Small intestine (tissue), 7 donors: ENCODE data around the gene EME1. TPM values are rescaled to one million over a fixed set of nuclear protein-coding genes. Genes with fewer than 3 reads are reported as not detected.

Experiments
- DNase-seq, 2 donors: peaks; one replicate each; pipeline versions ENCODE4 v3.0.0 to v3.0.0-alpha.2; 2013
- FAIRE-seq: peaks from 2 replicates; lab custom pipeline; 2012; peaks lifted over from hg19 to GRCh38; lab: Jason Lieb, UNC
- H3K27ac ChIP-seq, 3 donors: one replicate each; pipeline ENCODE4 v1.5.1; 2013; ENCODE audit warnings: low read length in 2 of 3, mild to moderate bottlenecking in 2 of 3, control low read depth in 1 of 3, inconsistent platforms in 1 of 3, low read depth in 1 of 3, moderate library complexity in 1 of 3
- H3K27me3 ChIP-seq, 3 donors: one replicate each; pipeline ENCODE4 v1.6.1; 2013; ENCODE audit warnings: low read length in 3 of 3, inconsistent platforms in 1 of 3; ENCODE audit not compliant: control insufficient read depth in 3 of 3, insufficient read depth in 3 of 3
- H3K36me3 ChIP-seq, 3 donors: one replicate each; pipeline ENCODE4 v1.6.1; 2013; ENCODE audit warnings: low read length in 3 of 3, inconsistent platforms in 1 of 3, low read depth in 1 of 3, mild to moderate bottlenecking in 1 of 3, moderate library complexity in 1 of 3; ENCODE audit not compliant: control insufficient read depth in 3 of 3, insufficient read depth in 2 of 3
- H3K4me1 ChIP-seq, 3 donors: one replicate each; pipeline ENCODE4 v1.6.1; 2013; ENCODE audit warnings: low read length in 2 of 3, inconsistent platforms in 1 of 3, low read depth in 1 of 3, mild to moderate bottlenecking in 1 of 3, moderate library complexity in 1 of 3; ENCODE audit not compliant: control insufficient read depth in 3 of 3, insufficient read depth in 2 of 3
- H3K4me3 ChIP-seq, 3 donors: one replicate each; pipeline ENCODE4 v1.5.1; 2013; ENCODE audit warnings: low read length in 3 of 3, control low read depth in 1 of 3, inconsistent platforms in 1 of 3, low read depth in 1 of 3, mild to moderate bottlenecking in 1 of 3, moderate library complexity in 1 of 3
- H3K9me3 ChIP-seq, 2 donors: one replicate each; pipeline ENCODE4 v1.6.1; 2013; ENCODE audit warnings: low read depth in 1 of 2, low read length in 1 of 2; ENCODE audit not compliant: control insufficient read depth in 2 of 2, insufficient read depth in 1 of 2
- WGBS, 3 donors: extraction: QIAGEN DNeasy Blood & Tissue Kit; methylation state at CpG; one replicate each; pipeline ENCODE4 v1.1.7; 2013; 5-methylcytosine and 5-hydroxymethylcytosine counted together
- polyA plus RNA-seq, 4 donors: library from polyadenylated mRNA; stranded (reverse) in 3 of 4; unstranded in 1 of 4; fragments of 200-250 nt in 3 of 4; fragments of 120-200 nt in 1 of 4; gene quantifications; one replicate each; pipeline versions ENCODE4 v1.2.1 to v1.2.3, GENCODE V29; 2013
- donor health status: healthy with polysubstance abuse.
- donor health status: control.
- donor health status: control.
- donor health status: Bipolar disorder and iron deficiency.
- donor health status: healthy.

Gene EME1
- polyA plus RNA-seq, 4 donors, result 2.5 to 4.3 TPM; not detected in 2

DNA sequence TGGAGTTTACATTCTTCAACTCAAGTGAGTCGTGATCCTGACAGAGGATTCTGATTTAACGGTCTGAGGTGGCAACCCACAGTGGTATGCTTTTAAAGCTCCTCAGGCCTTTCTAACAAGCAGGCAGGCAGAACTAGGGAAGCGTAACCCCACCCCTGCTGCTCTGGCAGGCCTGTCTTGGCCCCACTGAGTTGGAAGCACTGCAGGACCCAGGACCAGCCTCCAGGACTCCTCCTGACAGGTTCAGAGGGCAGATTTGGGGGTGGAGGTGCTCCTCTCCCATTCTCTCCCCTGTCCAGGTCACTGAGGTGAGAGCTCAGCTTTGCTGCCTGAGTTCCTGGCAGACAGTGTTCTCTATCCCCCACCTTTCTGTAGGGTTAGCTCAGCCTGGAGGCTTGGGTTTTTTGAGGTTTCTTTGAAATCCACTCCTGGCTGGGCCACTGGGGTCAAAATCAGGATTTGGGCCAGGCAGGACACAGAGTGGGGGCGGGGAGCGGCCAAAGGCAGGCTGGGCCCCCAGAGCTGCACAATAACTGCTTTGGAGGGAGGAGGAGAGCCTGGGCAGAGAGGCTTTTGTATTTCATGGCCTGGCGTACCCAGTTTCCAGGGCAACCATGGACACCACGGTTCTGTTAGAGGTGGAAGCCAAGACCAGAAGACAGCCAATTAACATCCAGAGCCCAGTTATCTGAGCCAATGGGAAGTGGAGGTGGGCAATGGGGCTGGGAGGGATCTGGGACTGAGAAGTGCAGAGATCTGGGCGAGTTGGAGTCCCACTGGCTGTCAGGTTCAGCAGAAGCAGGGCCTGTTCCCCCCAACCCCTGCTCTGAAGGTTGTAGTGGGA, 9.6 kb upstream of the EME1 start:
- H3K27me3 ChIP-seq, result no peaks in the 10 kb centered on the region
- H3K4me3 ChIP-seq, result no peak overlapping the region
- peaks cover 0 to 9% (median 0%) of the 10 kb centered on the region in 3 donors for H3K4me1 ChIP-seq
- WGBS, 3 donors, result 61 to 64% (median 63%) methylated on average over 8 of the region's 8 CpGs
- DNase-seq (no peak), FAIRE-seq (no peak)
- H3K36me3 ChIP-seq, result peaks cover 3 to 82% (median 11%) of the 10 kb centered on the region in 3 donors
- H3K9me3 ChIP-seq, result no peaks in the 10 kb centered on the region
- H3K27ac ChIP-seq, result no peak overlapping the region

DNA sequence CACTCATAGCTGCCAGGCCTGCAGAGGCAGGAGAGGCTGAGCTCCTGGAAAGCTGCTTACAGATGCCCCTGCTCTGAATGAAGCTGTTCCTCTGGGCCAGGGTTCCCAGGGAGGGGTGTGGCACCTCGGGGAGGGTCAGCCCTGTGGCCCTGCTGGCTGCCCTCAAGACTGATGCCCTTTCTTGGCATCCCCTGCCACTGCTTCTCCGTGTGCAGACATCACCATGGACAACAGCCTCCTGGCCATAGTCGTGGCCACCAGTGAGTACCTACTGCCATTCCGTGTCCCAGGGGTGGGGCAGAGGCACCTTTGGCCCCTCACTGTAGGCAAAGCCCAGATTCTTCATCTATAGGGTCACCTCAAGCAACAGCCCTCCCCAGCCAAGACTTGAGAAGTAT, 9.0 kb upstream of the EME1 start:
- Histone ChIP-seq H3K4me1 (peaks cover 0 to 9% (median 0%) of the 10 kb centered on the region in 3 donors), H3K4me3 (no peak overlapping the region), H3K27ac (no peak overlapping the region), H3K9me3 (no peaks in the 10 kb centered on the region), H3K36me3 (peaks cover 3 to 76% (median 10%) of the 10 kb centered on the region in 3 donors), H3K27me3 (no peaks in the 10 kb centered on the region)
- FAIRE-seq (no peak), DNase-seq (no peak)
- 22 to 54% (median 50%) methylated on average over 2 to 4 of the region's 4 CpGs for WGBS, 3 donors

DNA sequence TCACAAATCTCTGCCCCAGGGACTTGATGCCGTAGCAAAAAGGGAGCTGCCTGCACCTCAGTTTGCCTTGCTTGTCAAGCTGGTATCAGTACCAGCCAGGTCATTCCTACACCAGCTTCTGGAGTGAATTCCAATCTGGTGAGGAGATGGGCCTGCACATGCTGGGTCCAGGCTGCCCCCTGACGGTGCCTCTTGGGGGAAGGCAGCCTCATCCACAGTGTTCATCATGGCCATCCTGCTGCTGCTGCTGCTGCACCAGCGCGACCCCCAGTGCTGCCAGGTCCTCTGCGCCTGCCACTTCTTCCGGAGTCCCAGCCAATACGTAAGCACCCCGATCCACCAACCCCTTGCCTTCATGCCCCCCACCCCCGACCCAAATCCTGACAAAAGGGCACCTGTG, 8.3 kb upstream of the EME1 start:
- H3K27ac ChIP-seq, result no peak overlapping the region
- H3K4me1 ChIP-seq, result peaks cover 0 to 9% (median 0%) of the 10 kb centered on the region in 3 donors
- 83 to 91% (median 86%) methylated on average over 9 of the region's 9 CpGs for WGBS, 3 donors
- no peaks in the 10 kb centered on the region for H3K9me3 ChIP-seq
- DNase-seq, result no peak
- H3K27me3 ChIP-seq, result no peaks in the 10 kb centered on the region
- no peak for FAIRE-seq
- H3K36me3 ChIP-seq, result peaks cover 4 to 73% (median 10%) of the 10 kb centered on the region in 3 donors
- no peak overlapping the region for H3K4me3 ChIP-seq

DNA sequence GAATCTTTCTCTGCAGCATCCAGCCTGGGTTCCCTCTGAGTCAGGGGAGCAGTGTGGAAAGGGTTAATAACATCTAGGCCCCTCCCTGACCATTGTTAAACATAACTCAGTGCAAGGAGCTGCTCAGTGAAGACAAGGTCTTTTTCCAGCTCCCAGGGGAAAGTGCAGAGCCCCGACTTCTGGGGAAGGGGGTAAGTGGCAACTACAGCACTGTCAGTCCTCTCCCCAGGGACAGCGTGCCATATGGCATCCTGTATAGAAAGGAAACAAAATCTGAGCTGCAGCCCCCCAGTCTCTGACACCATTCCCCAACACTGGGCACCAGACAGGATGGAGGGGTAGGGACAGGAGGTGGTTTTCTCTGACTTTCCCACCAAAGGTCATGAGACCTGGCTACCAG, 7.9 kb upstream of the EME1 start:
- FAIRE-seq (no peak), DNase-seq (no peak)
- 65 to 89% (median 70%) methylated on average over 2 of the region's 2 CpGs for WGBS, 3 donors
- no peak overlapping the region for H3K4me3 ChIP-seq
- H3K9me3 ChIP-seq, result no peaks in the 10 kb centered on the region
- H3K36me3 ChIP-seq, result peaks cover 8 to 73% (median 15%) of the 10 kb centered on the region in 3 donors
- no peak overlapping the region for H3K27ac ChIP-seq
- H3K27me3 ChIP-seq, result no peaks in the 10 kb centered on the region
- peaks cover 0 to 9% (median 0%) of the 10 kb centered on the region in 3 donors for H3K4me1 ChIP-seq

DNA sequence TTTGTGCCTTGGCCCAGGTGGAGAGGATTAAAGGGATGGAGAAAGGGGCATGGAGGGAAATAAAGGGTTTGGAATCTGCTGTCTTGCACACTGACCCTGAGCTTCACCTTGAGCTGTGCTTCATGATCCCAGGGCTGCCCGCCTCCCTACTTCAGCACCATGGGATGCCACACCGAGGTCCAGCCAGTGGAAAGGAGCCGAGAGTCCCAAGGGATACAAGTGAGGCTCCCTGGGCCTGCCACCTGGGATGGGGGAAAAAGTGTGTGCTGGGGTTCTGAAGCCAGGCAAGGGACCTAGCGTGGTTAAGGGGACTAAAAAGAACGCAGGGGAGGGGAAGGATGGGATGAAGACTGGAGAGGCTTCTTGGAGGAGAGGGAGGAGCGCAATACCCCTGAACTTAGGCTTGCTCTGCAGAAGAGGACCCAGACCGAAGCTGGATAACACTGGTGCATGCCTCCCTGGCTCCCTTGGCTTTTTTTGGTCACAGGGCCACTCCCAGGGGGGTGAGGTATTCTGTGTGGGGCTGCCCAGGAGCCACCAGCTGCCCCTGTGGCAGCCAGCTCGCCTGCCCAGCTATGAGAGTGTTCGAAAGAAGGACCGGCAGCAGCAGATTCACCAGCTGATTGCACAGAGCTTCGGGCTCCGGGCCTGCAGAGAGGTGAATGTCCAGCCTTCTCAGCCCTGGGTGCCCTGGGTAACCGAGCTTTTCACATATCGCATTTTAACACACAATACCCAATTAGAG, 7.2 kb upstream of the EME1 start:
- Histone ChIP-seq H3K4me1 (peaks cover 0 to 9% (median 0%) of the 10 kb centered on the region in 3 donors), H3K36me3 (peaks cover 10 to 73% (median 16%) of the 10 kb centered on the region in 3 donors), H3K27ac (no peak overlapping the region), H3K27me3 (no peaks in the 10 kb centered on the region), H3K4me3 (no peak overlapping the region), H3K9me3 (no peaks in the 10 kb centered on the region)
- WGBS, 3 donors, result 89 to 94% (median 94%) methylated on average over 14 of the region's 14 CpGs
- DNase-seq, result no peak
- no peak for FAIRE-seq

DNA sequence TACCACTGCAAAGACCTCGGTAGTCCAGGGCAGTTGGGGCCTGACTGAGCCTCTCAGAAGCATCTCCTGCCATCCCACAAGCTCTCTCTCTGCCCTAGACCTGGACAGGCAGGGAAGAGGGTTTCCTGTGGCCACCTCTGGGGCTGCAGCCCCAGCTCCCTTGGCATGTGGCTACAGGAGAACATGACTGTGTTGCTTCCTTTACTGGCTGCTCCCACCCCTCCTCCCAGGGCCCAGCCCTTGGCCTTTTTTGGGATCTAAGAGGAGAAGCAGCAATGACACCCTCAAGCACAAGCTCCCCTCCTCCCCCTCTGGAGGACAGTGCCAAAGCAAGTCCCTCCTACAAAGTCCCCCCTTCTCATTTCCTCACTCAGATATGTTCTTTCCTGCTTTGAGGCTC, 5.6 kb upstream of the EME1 start:
- FAIRE-seq (no peak), DNase-seq (no peak)
- no peak overlapping the region for H3K4me3 ChIP-seq
- H3K36me3 ChIP-seq, result peaks cover 10 to 66% (median 16%) of the 10 kb centered on the region in 3 donors
- no peaks in the 10 kb centered on the region for H3K9me3 ChIP-seq
- H3K27ac ChIP-seq, result no peak overlapping the region
- H3K4me1 ChIP-seq, result peaks cover 0 to 10% (median 7%) of the 10 kb centered on the region in 3 donors
- WGBS, 3 donors, result 83 to 85% (median 83%) methylated on average over 1 of the region's 1 CpG
- no peaks in the 10 kb centered on the region for H3K27me3 ChIP-seq

DNA sequence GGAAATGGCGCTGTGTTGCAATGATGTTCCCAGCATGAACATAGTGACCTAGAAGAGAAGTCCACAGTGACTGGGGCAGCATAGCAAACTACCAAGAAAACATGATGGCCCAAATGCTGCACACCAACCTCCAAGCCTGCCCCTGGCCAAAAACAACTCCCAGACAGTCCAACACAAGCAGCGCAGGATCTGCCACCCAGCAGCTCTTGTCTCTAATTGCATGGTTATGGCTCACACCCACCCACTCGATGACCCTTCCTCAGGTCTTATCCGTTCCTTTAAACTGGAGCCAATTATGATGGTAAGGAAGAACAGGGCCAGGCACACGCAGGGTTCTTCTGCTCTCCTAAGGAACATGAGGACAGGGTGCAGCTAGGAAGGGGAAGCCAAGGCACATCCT, 3.0 kb upstream of the EME1 start:
- Histone ChIP-seq H3K4me3 (no peak overlapping the region), H3K9me3 (no peaks in the 10 kb centered on the region), H3K27ac (no peak overlapping the region), H3K36me3 (peaks cover 10 to 51% (median 16%) of the 10 kb centered on the region in 3 donors), H3K4me1 (peaks cover 3 to 13% (median 7%) of the 10 kb centered on the region in 3 donors), H3K27me3 (no peaks in the 10 kb centered on the region)
- no peak for FAIRE-seq
- WGBS, 3 donors, result 93 to 95% (median 95%) methylated on average over 5 of the region's 5 CpGs
- DNase-seq, result no peak

DNA sequence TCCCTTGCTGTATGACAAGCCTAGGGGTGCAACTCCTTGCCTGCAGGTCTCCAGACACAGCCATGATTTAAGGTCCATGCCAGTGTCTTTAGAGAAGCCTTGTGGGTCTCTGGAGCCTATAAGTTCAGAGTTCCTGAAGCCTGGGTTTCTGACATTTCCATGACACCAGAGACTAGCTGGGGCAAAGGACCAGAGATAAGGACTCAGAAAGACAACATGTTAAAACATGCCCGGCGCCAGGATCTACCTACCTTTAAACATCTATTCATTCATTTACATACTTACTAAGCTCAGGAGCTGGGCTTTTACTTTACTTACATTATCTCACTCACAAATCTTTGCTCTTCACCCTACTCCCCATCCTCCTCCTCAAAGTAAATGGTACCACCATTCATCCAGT, 1.5 kb upstream of the EME1 start:
- no peak overlapping the region for H3K27ac ChIP-seq
- FAIRE-seq, result no peak

More for the DNA sequence above, 1.5 kb upstream of the EME1 start:
- Histone ChIP-seq H3K36me3 (peaks cover 8 to 39% (median 12%) of the 10 kb centered on the region in 3 donors), H3K4me1 (peaks cover 3 to 13% (median 7%) of the 10 kb centered on the region in 3 donors), H3K27me3 (no peaks in the 10 kb centered on the region), H3K9me3 (no peaks in the 10 kb centered on the region), H3K4me3 (no peak overlapping the region)
- no peak for DNase-seq
- 75 to 82% (median 78%) methylated on average over 2 of the region's 2 CpGs for WGBS, 3 donors
